HFF-Myc (cell line): ENCODE results near the gene SPTBN1.

Experiments
- DNase-seq: peaks from one replicate; pipeline ENCODE4 v3.0.0-alpha.2; 2011; ENCODE audit warnings: low read depth; ENCODE audit errors: extremely low read depth
- H3K4me3 ChIP-seq: replicated peaks from 2 replicates; pipeline ENCODE4 v1.5.1; 2011; ENCODE audit warnings: low read depth, mild to moderate bottlenecking, control low read depth, low read length
- CTCF ChIP-seq: IDR thresholded peaks from 2 replicates; pipeline ENCODE4 v1.5.1; 2012; ENCODE audit warnings: mild to moderate bottlenecking, low read depth, low read length, control low read depth; ENCODE audit errors: missing control alignments

SPTBN1 gene

GRCh38 chr2:54423213-54423612 is 32.9 kb upstream of the SPTBN1 start:
- DNase-seq = no peak
- no peak overlapping the region for H3K4me3 ChIP-seq
- TF ChIP-seq CTCF = no peak

GRCh38 chr2:54424555-54425163 is 31.5 kb upstream of the SPTBN1 start:
- no peak for TF ChIP-seq CTCF
- DNase-seq = no peak

GRCh38 chr2:54428108-54428831 is 27.9 kb upstream of the SPTBN1 start:
- H3K4me3 ChIP-seq = no peak overlapping the region
- no peak for DNase-seq
- no peak for TF ChIP-seq CTCF

More at GRCh38 chr2:54424555-54425163, 31.5 kb upstream of the SPTBN1 start:
- H3K4me3 ChIP-seq = no peak overlapping the region

- TF ChIP-seq CTCF = no peak
- H3K4me3 ChIP-seq = no peak overlapping the region
- DNase-seq = no peak
These were observed 27.1 kb upstream of the SPTBN1 start for GRCh38 chr2:54429054-54429453.

GRCh38 chr2:54429811-54430551 is 26.1 kb upstream of the SPTBN1 start:
- H3K4me3 ChIP-seq = no peak overlapping the region
- DNase-seq = no peak
- no peak for TF ChIP-seq CTCF

GRCh38 chr2:54430649-54431048 is 25.5 kb upstream of the SPTBN1 start:
- H3K4me3 ChIP-seq = no peak overlapping the region
- DNase-seq = no peak
- no peak for TF ChIP-seq CTCF
